ENCODE measurements around the gene DCHS1.

DNA sequence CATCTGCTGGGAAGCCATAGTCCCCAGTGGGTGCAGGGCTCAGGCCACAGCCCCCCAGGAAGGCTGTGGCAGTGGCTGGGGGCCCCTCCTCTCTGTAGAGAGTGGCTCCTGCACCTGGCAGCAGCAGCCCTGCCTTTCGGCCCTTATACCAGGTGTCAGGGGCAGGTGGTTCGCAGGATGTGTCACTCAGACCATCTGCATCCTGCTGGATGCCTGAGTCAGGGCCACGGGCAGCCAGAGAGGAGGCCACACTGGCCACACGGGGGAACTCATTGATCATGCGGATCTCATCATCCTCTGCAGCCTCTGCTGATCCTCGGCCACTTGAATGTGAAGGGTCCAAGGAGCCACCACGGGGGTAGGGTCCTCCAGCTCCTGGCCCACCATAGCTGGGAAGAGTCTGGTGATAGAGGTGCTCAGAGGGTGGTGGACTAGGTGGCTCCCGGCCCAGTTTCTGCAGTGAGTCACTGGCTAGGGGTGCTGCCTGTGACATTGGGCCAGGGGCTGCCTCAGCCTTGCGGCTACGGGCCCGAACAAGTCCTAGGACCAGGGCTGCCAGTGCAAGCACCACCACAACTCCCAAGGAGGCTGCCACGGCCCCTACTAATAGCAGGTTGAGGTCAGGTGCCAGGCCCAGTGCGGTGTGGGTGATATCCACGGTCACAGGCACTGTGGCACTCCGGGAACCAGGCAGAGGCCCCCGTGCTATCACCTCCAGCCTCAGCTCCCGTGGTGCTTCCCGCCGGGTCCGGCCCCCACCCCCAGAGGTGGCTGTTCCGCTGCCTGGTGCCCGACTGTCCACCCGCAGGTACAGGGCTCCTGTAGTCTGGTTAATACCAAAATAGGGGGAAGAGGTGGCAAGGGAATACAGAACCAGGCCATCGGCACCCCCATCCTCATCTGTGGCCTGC is 33.1 kb downstream of the DCHS1 start:
- TF ChIP-seq, protein P1, sequence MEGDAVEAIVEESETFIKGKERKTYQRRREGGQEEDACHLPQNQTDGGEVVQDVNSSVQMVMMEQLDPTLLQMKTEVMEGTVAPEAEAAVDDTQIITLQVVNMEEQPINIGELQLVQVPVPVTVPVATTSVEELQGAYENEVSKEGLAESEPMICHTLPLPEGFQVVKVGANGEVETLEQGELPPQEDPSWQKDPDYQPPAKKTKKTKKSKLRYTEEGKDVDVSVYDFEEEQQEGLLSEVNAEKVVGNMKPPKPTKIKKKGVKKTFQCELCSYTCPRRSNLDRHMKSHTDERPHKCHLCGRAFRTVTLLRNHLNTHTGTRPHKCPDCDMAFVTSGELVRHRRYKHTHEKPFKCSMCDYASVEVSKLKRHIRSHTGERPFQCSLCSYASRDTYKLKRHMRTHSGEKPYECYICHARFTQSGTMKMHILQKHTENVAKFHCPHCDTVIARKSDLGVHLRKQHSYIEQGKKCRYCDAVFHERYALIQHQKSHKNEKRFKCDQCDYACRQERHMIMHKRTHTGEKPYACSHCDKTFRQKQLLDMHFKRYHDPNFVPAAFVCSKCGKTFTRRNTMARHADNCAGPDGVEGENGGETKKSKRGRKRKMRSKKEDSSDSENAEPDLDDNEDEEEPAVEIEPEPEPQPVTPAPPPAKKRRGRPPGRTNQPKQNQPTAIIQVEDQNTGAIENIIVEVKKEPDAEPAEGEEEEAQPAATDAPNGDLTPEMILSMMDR (conservative IDR thresholded peaks at IDR 0.05; ENCODE audit: low read length): no peak
- TF ChIP-seq EZH2phosphoT487 (IDR thresholded peaks at IDR 0.05; ENCODE audit: borderline replicate concordance): no peak
